Stomach (tissue), 4 donors: Measurements from ENCODE around the gene C1QB.
"Not testable (repeated sequence)": the region's sequence is repeated elsewhere in the genome, so short reads cannot be mapped to it uniquely, and the experiment has no call there.

Experiments used
- CTCF ChIP-seq, 7 experiments: fragments of 450-650 bp in 4 of 7; fragments of 200-600 bp in 3 of 7; sonication (generic) in 3 of 7; IDR thresholded peaks; one replicate each; pipeline ENCODE4 v1.5.1; 2016 to 2019; ENCODE audit warnings: antibody characterized with exemption in 7 of 7, control low read depth in 2 of 7, mild to moderate bottlenecking in 1 of 7
- POLR2AphosphoS5 ChIP-seq, 3 donors: sonication (generic); formaldehyde crosslinking; IDR thresholded peaks; one replicate each; pipeline ENCODE4 v1.6.1; 2016; ENCODE audit warnings: antibody characterized with exemption in 3 of 3

- TF ChIP-seq CTCF, POLR2AphosphoS5 (IDR thresholded peaks at IDR 0.05): not testable (repeated sequence)
Observed at GRCh38 chr1:22706100-22706499, 53.1 kb downstream of the C1QB start.
